Testis (tissue), 3 donors: ENCODE results near the gene MNS1. TPM values are rescaled to one million over a fixed set of nuclear protein-coding genes. Genes with fewer than 3 reads are reported as not detected.

Experiments
- DNase-seq: peaks from one replicate; pipeline ENCODE4 v3.0.0-alpha.2; 2019
- H3K27ac ChIP-seq, 2 donors: fragments of 200-600 bp; sonication (generic); one replicate each; pipeline ENCODE4 v1.5.1; 2019
- H3K27me3 ChIP-seq: fragments of 200-600 bp; sonication (generic); one replicate; pipeline ENCODE4 v1.5.1; 2019
- H3K36me3 ChIP-seq: fragments of 200-600 bp; sonication (generic); one replicate; pipeline ENCODE4 v1.5.1; 2017; ENCODE audit warnings: low read depth; ENCODE audit errors: missing control alignments
- H3K4me1 ChIP-seq: fragments of 200-600 bp; sonication (generic); one replicate; pipeline ENCODE4 v1.5.1; 2019
- H3K4me3 ChIP-seq, 2 donors: fragments of 200-600 bp; sonication (generic); one replicate each; pipeline ENCODE4 v1.5.1; 2017 to 2019
- H3K9me3 ChIP-seq: fragments of 200-600 bp; sonication (generic); one replicate; pipeline ENCODE4 v1.5.1; 2017
- POLR2A ChIP-seq: fragments of 450-650 bp; IDR thresholded peaks from one replicate; pipeline ENCODE4 v1.6.1; 2017; ENCODE audit warnings: antibody characterized with exemption, mild to moderate bottlenecking, moderate library complexity
- WGBS, 2 donors: methylation state at CpG; one replicate each; pipeline ENCODE4 v1.1.5; 2018; 5-methylcytosine and 5-hydroxymethylcytosine counted together
- intact Hi-C: fragments of 100-400 bp; cut with DNase I; formaldehyde crosslinking; loops from one replicate; pipeline ENCODE4 v1.15.1; 2023; ENCODE audit warnings: low total_unique reads
- polyA plus RNA-seq: library from polyadenylated mRNA; stranded (reverse); fragments of 350-450 nt; fragmentation: Illumina TruSeq; extraction: RNeasy Lipid Tissue Mini Kit (QIAGEN cat#74804); gene quantifications from one replicate; pipeline ENCODE4 v1.2.3, GENCODE V29; 2014; ENCODE audit warnings: low read depth, low replicate concordance; ENCODE audit not compliant: insufficient read depth
- total RNA-seq, 2 donors: library from RNA; depleted of rRNA; stranded (reverse); fragments of >200 nt; gene quantifications; one replicate each; pipeline ENCODE4 v1.2.3, GENCODE V29; 2016
- TF ChIP-seq, protein P1 (sequence below), 3 experiments: fragments of 450-650 bp in 2 of 3; fragments of 200-600 bp in 1 of 3; sonication (generic) in 1 of 3; IDR thresholded peaks; one replicate each; pipeline ENCODE4 v1.5.1; 2016 to 2019; ENCODE audit warnings: antibody characterized with exemption in 3 of 3, mild to moderate bottlenecking in 2 of 3, moderate library complexity in 1 of 3

Gene MNS1
- total and polyA plus RNA-seq, 3 donors from 2014 or later = 15.2 to 29.8 (median 16.5) TPM

DNA sequence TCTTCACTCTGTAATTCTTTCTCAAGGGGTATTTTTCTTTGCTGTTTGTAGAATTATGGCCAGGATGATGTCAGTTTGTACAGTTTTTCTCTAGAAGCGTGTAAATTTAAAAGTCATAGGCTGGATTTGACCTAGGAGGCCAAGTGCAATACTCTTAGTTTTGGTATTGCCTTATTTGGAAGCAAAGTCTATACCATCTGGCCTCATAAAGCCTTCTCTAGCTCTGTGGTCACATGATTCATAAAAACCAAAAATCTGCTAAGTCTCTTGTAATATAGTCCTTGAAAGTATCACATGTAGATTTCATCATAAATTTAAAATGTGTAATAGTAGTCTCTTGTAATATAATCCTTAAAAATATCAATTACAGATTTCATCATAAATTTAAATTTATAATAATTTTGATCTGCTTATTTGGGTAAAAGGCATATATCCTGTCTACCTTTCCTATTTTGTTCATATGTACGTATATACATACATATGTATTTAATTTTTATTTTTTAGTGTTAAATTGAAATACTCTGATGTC, 74.1 kb downstream of the MNS1 start:
- WGBS, 2 donors = 97 to 98% methylated on average over 2 of the region's 2 CpGs
- H3K36me3 ChIP-seq = no peaks in the 10 kb centered on the region
- TF ChIP-seq, protein P1, sequence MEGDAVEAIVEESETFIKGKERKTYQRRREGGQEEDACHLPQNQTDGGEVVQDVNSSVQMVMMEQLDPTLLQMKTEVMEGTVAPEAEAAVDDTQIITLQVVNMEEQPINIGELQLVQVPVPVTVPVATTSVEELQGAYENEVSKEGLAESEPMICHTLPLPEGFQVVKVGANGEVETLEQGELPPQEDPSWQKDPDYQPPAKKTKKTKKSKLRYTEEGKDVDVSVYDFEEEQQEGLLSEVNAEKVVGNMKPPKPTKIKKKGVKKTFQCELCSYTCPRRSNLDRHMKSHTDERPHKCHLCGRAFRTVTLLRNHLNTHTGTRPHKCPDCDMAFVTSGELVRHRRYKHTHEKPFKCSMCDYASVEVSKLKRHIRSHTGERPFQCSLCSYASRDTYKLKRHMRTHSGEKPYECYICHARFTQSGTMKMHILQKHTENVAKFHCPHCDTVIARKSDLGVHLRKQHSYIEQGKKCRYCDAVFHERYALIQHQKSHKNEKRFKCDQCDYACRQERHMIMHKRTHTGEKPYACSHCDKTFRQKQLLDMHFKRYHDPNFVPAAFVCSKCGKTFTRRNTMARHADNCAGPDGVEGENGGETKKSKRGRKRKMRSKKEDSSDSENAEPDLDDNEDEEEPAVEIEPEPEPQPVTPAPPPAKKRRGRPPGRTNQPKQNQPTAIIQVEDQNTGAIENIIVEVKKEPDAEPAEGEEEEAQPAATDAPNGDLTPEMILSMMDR (IDR thresholded peaks at IDR 0.05) = no peak
- TF ChIP-seq POLR2A = no peak
- intact Hi-C loops = no loop called here
- no peak for DNase-seq
- H3K27ac ChIP-seq = no peak overlapping the region
- H3K9me3 ChIP-seq = no peaks in the 10 kb centered on the region
- no peaks in the 10 kb centered on the region for H3K27me3 ChIP-seq
- no peaks in the 10 kb centered on the region for H3K4me1 ChIP-seq
- H3K4me3 ChIP-seq = no peak overlapping the region

DNA sequence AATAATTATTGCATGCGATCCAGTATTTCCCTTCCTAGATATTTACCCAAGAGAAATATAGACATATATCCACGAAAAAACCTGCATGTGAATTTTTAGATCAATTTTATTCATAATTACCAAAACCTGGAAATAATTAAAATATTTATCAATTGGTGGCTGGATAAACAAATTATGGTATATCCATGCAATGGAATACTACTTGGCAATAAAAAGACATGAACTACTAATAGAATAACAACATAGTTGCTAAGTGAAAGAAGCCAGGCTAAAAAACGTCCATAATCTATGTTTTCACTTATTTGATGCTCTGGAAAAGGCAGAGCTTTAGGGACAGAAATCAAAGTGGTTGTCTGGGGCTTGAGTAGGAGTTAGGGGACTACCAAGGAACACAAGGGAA, 79.0 kb downstream of the MNS1 start:
- Histone ChIP-seq H3K4me3 (no peak overlapping the region), H3K4me1 (no peaks in the 10 kb centered on the region), H3K27me3 (no peaks in the 10 kb centered on the region), H3K27ac (no peak overlapping the region), H3K36me3 (no peaks in the 10 kb centered on the region), H3K9me3 (no peaks in the 10 kb centered on the region)
- TF ChIP-seq, protein P1 (IDR thresholded peaks at IDR 0.05) = no peak
- no peak for TF ChIP-seq POLR2A
- intact Hi-C loops = no loop called here
- 90 to 93% methylated on average over 3 of the region's 3 CpGs for WGBS, 2 donors
- no peak for DNase-seq

DNA sequence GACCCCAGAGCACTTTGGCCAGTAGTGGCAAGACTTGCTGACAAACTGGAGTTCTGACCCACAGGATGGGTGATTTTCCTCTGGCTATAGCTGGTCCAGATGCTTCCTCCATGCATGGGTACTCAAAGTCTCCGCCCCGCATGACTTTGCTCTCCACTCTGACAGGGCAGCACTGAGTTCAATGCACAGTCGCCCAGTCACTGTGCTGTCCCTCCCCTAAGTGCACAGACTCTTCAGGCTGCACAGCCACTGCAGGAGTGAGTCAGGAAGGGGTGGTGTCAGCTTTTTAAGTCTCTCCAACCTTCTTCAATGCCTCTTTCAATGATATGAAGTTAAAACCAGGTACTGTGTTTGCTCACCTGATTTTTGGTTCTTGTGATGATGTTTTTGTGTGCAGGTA, 81.9 kb downstream of the MNS1 start:
- TF ChIP-seq POLR2A = no peak
- no peaks in the 10 kb centered on the region for H3K27me3 ChIP-seq
- DNase-seq = no peak
- no peak overlapping the region for H3K4me3 ChIP-seq
- H3K36me3 ChIP-seq = no peaks in the 10 kb centered on the region
- 94 to 100% methylated on average over 3 of the region's 3 CpGs for WGBS, 2 donors
- H3K4me1 ChIP-seq = no peaks in the 10 kb centered on the region
- no peaks in the 10 kb centered on the region for H3K9me3 ChIP-seq
- H3K27ac ChIP-seq = no peak overlapping the region
- intact Hi-C loops = no loop called here

Other genes starting within 250 kb of the MNS1 start
- 10 to 100 TPM; 19.7 to 21.6 TPM for gene RFX7, start 221.3 kb downstream of the MNS1 start, total RNA-seq
- 17.5 TPM for gene RFX7, start 221.3 kb downstream of the MNS1 start, polyA plus RNA-seq
- gene TEX9, start 99.7 kb downstream of the MNS1 start, total RNA-seq = 10 to 100 TPM; 20.4 to 37.7 TPM
- 9.9 TPM for gene TEX9, start 99.7 kb downstream of the MNS1 start, polyA plus RNA-seq